Panc1 (cell line): ENCODE data around the gene CAMKV. TPM values are rescaled to one million over a fixed set of nuclear protein-coding genes. Genes with fewer than 3 reads are reported as not detected.

Experiments
- ATAC-seq: fragments of 200-7000 bp; cut with Tn5 transposase; 2 replicates; pipeline ENCODE4 v1.9.1; 2020; ENCODE audit warnings: mild to moderate bottlenecking, moderate library complexity
- BruUV-seq: library from RNA; stranded (reverse); fragments of 400-500 nt; replicated peaks from 2 replicates; lab custom pipeline; 2021; lab: Mats Ljungman, UMichigan
- CTCF ChIA-PET: fragments of 300-600 bp; sonication (Branson Sonifier 250); formaldehyde crosslinking; loops from one replicate; lab custom pipeline; 2022; ENCODE audit warnings: antibody characterized with exemption; lab: Charles Lee
- POLR2A ChIA-PET: fragments of 300-600 bp; sonication (Branson Sonifier 250); formaldehyde crosslinking; loops from one replicate; lab custom pipeline; 2022; ENCODE audit warnings: antibody characterized with exemption; lab: Charles Lee
- DNase-seq: peaks from one replicate; pipeline ENCODE4 v3.0.0-alpha.2; 2010; ENCODE audit warnings: low read depth, low spot score
- H3K27ac ChIP-seq: 2 replicates; pipeline ENCODE4 v1.5.1; 2011; ENCODE audit warnings: mild to moderate bottlenecking, low read length, inconsistent platforms
- H3K27me3 ChIP-seq: fragments of 200-500 bp; sonication (Bioruptor generic); 2 replicates; pipeline ENCODE4 v1.6.0; 2014; ENCODE audit warnings: low read length, inconsistent platforms; ENCODE audit not compliant: control insufficient read depth, insufficient read depth
- H3K36me3 ChIP-seq: fragments of 200-500 bp; sonication (Bioruptor generic); 2 replicates; pipeline ENCODE4 v1.5.1; 2014; ENCODE audit warnings: inconsistent platforms, mild to moderate bottlenecking, low read length, moderate library complexity; ENCODE audit not compliant: control insufficient read depth, insufficient read depth
- H3K4me1 ChIP-seq: 2 replicates; pipeline ENCODE4 v1.5.1; 2011; ENCODE audit warnings: inconsistent platforms, mild to moderate bottlenecking, low read length, moderate library complexity; ENCODE audit not compliant: control insufficient read depth, insufficient read depth
- H3K4me3 ChIP-seq, 2 experiments: 2 replicates each; pipeline ENCODE4 v1.5.1; 2011 to 2012; ENCODE audit warnings: low read depth in 2 of 2, low read length in 2 of 2, mild to moderate bottlenecking in 2 of 2, inconsistent platforms in 1 of 2, moderate library complexity in 1 of 2
- H3K9me3 ChIP-seq: fragments of 200-500 bp; sonication (Bioruptor generic); 2 replicates; pipeline ENCODE4 v1.5.1; 2014; ENCODE audit warnings: low read depth, mild to moderate bottlenecking, inconsistent platforms, low read length, moderate library complexity; ENCODE audit not compliant: control insufficient read depth, insufficient read depth
- POLR2AphosphoS5 ChIP-seq: IDR thresholded peaks from 2 replicates; pipeline ENCODE4 v1.6.1; 2012; ENCODE audit warnings: mild to moderate bottlenecking, low read depth, low read length, moderate library complexity
- SIN3A ChIP-seq: IDR thresholded peaks from 2 replicates; pipeline ENCODE4 v1.6.1; 2012; ENCODE audit warnings: low read depth, mild to moderate bottlenecking, low read length, moderate library complexity, borderline replicate concordance; ENCODE audit not compliant: insufficient read depth
- TCF7L2 ChIP-seq: IDR thresholded peaks from 2 replicates; pipeline ENCODE4 v1.6.1; 2011; ENCODE audit warnings: mild to moderate bottlenecking, low read depth, low read length, inconsistent platforms
- in situ Hi-C: cut with HindIII; loops from 2 replicates; pipeline ENCODE4 v1.10.0; 2016; ENCODE audit warnings: low sequenced_read_pairs, low pct_unique_long_range_greater_than_20kb
- intact Hi-C: fragments of 100-400 bp; cut with micrococcal nuclease; formaldehyde crosslinking; loops from one replicate; pipeline ENCODE4 v1.10.0; 2022; ENCODE audit not compliant: unreplicated experiment
- total RNA-seq: library from RNA; stranded (reverse); gene quantifications from one replicate; pipeline ENCODE4 v1.2.1, GENCODE V29; 2021; ENCODE audit not compliant: unreplicated experiment
- TF ChIP-seq, protein P1 (sequence below), 2 experiments: IDR thresholded peaks; 2 replicates each; pipeline ENCODE4 v1.6.1; 2011 to 2012; ENCODE audit warnings: low read depth in 2 of 2, control low read depth in 1 of 2, low read length in 1 of 2, mild to moderate bottlenecking in 1 of 2, moderate library complexity in 1 of 2; ENCODE audit not compliant: insufficient read depth in 1 of 2
- TF ChIP-seq, protein P2 (sequence below): fragments of 450-650 bp; IDR thresholded peaks from 2 replicates; pipeline ENCODE4 v1.5.1; 2017; ENCODE audit warnings: mild to moderate bottlenecking

Gene CAMKV
- total RNA-seq, 1 experiment from 2014 or later: 0.85 TPM

DNA sequence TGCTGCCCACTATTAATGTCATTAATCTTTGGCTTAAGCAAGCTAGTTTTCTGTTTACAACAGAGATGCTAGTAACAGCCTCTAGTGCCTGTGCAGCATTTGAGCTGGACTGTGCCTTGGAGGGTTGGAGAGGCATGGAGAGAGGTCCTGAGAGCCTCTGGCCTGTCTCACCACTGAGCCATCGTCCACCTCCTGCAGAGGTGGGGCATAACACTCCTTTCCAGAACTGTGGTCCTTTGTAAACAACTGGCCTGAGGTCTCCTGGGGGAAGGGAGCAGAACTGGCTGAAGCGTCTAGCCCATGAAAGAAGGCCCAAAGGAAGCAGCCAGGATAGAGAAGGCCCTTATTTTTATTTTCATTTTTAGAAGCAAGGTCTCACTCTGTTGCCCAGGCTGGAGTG, 10.0 kb upstream of the CAMKV start:
- in situ Hi-C loops: no loop called here
- no peaks in the 10 kb centered on the region for H3K9me3 ChIP-seq
- no peaks in the 10 kb centered on the region for H3K4me1 ChIP-seq
- H3K27ac ChIP-seq: no peak overlapping the region
- TF ChIP-seq POLR2AphosphoS5: no peak
- no peak for TF ChIP-seq SIN3A
- TF ChIP-seq TCF7L2: no peak
- TF ChIP-seq, protein P1, sequence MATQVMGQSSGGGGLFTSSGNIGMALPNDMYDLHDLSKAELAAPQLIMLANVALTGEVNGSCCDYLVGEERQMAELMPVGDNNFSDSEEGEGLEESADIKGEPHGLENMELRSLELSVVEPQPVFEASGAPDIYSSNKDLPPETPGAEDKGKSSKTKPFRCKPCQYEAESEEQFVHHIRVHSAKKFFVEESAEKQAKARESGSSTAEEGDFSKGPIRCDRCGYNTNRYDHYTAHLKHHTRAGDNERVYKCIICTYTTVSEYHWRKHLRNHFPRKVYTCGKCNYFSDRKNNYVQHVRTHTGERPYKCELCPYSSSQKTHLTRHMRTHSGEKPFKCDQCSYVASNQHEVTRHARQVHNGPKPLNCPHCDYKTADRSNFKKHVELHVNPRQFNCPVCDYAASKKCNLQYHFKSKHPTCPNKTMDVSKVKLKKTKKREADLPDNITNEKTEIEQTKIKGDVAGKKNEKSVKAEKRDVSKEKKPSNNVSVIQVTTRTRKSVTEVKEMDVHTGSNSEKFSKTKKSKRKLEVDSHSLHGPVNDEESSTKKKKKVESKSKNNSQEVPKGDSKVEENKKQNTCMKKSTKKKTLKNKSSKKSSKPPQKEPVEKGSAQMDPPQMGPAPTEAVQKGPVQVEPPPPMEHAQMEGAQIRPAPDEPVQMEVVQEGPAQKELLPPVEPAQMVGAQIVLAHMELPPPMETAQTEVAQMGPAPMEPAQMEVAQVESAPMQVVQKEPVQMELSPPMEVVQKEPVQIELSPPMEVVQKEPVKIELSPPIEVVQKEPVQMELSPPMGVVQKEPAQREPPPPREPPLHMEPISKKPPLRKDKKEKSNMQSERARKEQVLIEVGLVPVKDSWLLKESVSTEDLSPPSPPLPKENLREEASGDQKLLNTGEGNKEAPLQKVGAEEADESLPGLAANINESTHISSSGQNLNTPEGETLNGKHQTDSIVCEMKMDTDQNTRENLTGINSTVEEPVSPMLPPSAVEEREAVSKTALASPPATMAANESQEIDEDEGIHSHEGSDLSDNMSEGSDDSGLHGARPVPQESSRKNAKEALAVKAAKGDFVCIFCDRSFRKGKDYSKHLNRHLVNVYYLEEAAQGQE (IDR thresholded peaks at IDR 0.05; ENCODE audit: insufficient read depth in 1 of 2, low read depth in 2 of 2, low read length in 1 of 2): no peak
- TF ChIP-seq, protein P2, sequence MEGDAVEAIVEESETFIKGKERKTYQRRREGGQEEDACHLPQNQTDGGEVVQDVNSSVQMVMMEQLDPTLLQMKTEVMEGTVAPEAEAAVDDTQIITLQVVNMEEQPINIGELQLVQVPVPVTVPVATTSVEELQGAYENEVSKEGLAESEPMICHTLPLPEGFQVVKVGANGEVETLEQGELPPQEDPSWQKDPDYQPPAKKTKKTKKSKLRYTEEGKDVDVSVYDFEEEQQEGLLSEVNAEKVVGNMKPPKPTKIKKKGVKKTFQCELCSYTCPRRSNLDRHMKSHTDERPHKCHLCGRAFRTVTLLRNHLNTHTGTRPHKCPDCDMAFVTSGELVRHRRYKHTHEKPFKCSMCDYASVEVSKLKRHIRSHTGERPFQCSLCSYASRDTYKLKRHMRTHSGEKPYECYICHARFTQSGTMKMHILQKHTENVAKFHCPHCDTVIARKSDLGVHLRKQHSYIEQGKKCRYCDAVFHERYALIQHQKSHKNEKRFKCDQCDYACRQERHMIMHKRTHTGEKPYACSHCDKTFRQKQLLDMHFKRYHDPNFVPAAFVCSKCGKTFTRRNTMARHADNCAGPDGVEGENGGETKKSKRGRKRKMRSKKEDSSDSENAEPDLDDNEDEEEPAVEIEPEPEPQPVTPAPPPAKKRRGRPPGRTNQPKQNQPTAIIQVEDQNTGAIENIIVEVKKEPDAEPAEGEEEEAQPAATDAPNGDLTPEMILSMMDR: no peak
- intact Hi-C loops: no loop called here
- CTCF ChIA-PET: no interaction called here
- BruUV-seq: no TSS peak
- H3K4me3 ChIP-seq: no peak overlapping the region
- ATAC-seq: no peak
- no peaks in the 10 kb centered on the region for H3K27me3 ChIP-seq
- no peaks in the 10 kb centered on the region for H3K36me3 ChIP-seq
- POLR2A ChIA-PET: no interaction called here
- no peak for DNase-seq

DNA sequence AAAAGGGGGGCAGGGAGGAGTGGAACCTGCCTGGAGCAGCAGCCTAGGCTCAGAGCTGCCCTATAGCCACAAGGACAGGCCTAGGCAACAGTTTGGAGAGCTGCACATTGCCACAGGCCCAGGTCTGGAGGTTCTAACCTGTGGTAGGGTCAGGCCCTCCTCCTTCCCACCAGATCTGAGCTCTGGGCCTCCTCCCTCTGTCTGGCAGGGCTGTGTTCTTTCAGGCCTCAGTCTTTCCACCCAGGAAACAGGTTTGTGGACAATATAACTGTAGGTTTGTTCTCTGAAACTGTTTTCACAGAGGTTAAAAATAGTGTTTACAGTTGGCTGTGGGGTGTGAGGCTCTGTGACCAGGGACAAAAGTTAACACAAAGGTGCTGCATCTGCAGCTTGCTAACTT, 9.0 kb upstream of the CAMKV start:
- no peaks in the 10 kb centered on the region for H3K4me1 ChIP-seq
- intact Hi-C loops: no loop called here
- TF ChIP-seq, protein P1 (IDR thresholded peaks at IDR 0.05; ENCODE audit: insufficient read depth in 1 of 2, low read depth in 2 of 2, low read length in 1 of 2): no peak
- TF ChIP-seq, protein P2: no peak
- TF ChIP-seq POLR2AphosphoS5 (no peak), TCF7L2 (no peak), SIN3A (no peak)
- H3K27ac ChIP-seq: no peak overlapping the region
- no peaks in the 10 kb centered on the region for H3K27me3 ChIP-seq
- CTCF ChIA-PET: no interaction called here
- DNase-seq (no peak), ATAC-seq (no peak)
- POLR2A ChIA-PET: no interaction called here
- in situ Hi-C loops: no loop called here
- no peaks in the 10 kb centered on the region for H3K36me3 ChIP-seq
- no peaks in the 10 kb centered on the region for H3K9me3 ChIP-seq
- no peak overlapping the region for H3K4me3 ChIP-seq
- BruUV-seq: no TSS peak
